NK-92 treated with Interleukin-12 subunit alpha and Interleukin-12 subunit beta, amount 100 ng/mL, for 24 hours (cell line): Measurements from ENCODE around the gene HAGHL.

Experiments
- DNase-seq: peaks from one replicate; lab custom pipeline; 2025; lab: John Stamatoyannopoulos, UW

HAGHL gene

DNA sequence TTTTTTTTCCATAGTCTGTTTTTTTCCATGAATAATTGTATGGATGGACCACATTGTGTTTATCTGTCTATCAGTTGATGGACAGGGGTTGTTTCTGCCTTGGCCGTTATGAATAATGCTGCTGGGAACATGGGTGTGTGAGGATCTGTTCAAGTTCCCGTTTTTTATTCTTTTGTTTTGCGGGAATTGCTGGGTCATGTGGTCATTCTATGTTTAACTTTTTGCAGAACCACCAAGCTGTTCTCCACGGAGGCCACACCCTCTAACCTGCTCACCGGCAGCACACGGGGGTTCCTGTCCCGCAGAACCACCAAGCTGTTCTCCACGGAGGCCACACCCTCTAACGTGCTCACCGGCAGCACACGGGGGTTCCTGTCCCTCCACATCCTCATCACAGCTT is 27.8 kb downstream of the HAGHL start:
- no peak for DNase-seq

DNA sequence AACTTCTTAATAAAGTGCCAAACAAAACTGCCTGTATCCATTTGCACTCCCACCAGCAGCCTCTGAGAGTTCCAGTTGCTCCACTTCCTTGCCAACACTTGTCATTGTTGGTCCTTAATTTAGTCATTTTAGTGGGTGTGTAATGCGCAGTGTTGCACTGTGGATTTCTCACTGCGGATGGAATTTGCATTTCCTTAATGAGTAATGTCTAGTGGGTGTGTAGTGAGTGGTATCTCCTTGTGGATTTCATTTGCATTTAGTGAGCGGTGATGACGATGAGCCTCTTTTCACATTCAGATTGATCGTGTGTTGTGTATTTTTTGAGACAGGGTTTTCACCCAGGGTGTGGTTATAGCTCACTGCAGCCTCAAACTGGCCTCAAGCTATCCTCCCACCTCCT is 29.5 kb downstream of the HAGHL start:
- DNase-seq, result no peak

DNA sequence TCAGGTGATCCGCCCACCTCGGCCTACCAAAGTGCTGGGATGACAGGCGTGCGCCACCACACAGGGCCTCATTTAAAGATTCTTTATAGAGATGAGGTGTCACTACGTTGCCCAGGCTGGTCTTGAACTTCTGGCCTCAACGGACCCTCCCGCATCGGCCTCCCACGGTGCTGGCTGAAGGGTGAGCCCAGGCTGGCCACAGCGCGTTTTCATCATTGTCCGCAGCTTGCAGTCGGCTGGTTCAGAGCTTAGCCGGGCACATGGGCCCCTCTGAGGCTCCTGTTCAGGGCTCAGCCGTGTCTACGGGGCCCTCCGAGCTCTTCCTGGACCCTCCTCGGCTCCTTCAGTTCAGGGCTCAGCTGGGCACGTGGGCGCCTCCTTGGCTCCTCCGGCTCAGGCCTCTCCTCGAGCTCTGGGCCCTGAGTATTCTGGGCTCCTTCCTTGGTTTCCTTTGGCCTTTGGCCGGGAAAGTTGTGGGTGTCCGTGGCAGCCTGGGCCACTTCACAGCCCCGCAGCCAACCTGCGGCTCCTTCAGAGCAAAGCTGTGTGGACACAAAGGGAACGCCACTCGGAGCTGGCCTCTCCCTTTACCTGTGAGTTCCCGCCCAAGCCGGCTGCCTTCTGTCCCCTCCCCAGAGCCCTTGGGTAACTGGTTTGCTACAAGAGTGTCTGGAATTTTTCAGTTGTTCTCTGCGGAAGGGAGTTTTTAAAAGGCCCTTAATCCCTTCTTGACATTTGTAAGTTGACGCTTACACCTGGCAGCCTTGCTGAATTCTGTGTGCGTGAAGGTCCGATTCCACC is 32.4 kb downstream of the HAGHL start:
- no peak for DNase-seq

GRCh38 chr16:760065-760464 is 33.2 kb downstream of the HAGHL start:
- no peak for DNase-seq

- DNase-seq, result no peak
Observed at GRCh38 chr16:760545-761343, 33.8 kb downstream of the HAGHL start, which contains the start of gene MSLN. Gene MSLN, plus strand, starts transcription at chr16:760734. Its CDS starts 1,947 bp downstream, at chr16:762681.

GRCh38 chr16:761625-762513 is 35.0 kb downstream of the HAGHL start:
- DNase-seq, result no peak

DNA sequence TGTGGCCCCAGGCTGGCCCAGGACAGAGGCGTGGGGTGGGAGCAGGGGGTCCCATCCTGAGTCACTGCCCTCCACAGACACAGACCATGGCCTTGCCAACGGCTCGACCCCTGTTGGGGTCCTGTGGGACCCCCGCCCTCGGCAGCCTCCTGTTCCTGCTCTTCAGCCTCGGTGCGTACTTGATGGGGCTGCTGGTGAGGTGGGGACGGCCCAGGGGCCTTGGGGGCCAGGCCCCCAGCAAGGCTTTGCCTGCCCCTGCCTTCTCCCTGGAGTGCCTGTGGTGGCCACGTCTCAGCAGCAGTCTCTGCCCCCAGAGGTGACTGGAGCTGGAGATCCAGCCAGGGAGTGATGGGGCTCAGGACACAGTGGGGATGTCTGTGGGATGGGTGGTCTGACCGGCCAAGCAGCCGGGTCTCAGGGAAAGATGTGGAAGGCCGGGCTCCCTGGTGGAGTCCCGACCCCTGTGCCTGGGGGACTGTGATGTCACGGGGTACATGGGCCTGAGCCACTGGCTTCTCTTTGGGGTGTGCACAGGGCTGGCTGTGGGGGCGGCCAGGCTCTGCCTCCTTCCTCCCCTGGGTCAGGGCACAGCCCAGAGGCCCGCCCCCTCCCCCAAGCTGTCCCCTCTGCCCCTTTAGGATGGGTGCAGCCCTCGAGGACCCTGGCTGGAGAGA is 35.8 kb downstream of the HAGHL start:
- no peak for DNase-seq

DNA sequence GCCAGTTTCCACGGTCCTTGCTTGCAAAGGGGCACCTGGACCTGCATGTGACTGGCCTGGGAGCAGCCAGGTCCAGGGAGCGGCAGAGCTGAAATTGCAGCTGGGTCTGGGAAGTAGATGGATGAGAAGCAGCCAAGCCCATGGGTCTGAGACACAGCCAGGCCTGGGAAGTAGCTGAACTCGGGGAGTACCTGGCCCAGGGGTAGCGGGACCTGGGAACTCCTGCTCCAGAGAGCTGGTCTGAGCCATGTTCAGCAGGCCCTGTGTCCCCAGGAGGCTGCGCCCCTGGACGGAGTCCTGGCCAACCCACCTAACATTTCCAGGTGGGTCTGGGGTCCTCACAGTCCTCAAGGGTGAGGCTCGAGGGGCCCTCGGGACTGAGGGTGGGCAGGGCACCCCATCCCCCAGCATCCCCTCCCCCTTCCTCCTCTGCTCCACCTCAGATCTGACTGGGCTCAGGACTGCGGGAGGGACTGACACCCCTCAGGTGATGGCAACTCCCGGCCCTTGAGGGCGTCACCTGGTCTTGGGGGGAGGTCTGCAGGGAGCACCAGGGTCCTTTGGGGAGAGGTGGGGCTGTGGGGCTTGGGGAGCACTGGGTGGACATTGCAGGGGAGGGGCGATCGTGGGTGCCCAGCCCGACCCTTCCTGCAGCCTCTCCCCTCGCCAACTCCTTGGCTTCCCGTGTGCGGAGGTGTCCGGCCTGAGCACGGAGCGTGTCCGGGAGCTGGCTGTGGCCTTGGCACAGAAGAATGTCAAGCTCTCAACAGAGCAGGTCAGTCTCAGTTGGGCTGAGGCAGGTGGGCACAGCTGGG is 36.7 kb downstream of the HAGHL start:
- DNase-seq, result no peak

DNA sequence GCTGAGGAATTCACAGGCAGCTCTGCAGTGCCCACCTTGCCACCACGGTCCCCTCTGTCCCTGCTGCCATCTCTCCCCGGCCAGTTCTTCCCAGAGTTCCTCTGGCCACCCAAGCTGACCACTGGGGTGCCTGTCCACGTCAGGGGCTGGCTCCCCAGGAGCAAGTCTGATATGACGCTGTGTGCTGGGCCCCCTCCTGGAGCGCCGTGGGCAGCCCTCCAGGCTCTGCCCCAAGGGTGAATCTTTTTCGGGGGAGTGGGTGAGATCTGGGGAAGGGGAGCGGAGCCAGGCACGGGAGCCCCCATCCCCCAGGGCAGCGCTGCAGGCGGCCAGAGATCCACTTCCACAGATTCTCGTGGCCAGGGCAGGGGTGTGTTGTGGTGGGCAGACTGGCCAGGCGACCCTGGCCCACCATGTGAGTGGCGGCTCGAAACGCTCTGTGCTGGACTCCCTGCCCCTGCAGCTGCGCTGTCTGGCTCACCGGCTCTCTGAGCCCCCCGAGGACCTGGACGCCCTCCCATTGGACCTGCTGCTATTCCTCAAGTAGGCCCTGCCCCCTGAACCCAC is 37.4 kb downstream of the HAGHL start:
- no peak for DNase-seq

DNA sequence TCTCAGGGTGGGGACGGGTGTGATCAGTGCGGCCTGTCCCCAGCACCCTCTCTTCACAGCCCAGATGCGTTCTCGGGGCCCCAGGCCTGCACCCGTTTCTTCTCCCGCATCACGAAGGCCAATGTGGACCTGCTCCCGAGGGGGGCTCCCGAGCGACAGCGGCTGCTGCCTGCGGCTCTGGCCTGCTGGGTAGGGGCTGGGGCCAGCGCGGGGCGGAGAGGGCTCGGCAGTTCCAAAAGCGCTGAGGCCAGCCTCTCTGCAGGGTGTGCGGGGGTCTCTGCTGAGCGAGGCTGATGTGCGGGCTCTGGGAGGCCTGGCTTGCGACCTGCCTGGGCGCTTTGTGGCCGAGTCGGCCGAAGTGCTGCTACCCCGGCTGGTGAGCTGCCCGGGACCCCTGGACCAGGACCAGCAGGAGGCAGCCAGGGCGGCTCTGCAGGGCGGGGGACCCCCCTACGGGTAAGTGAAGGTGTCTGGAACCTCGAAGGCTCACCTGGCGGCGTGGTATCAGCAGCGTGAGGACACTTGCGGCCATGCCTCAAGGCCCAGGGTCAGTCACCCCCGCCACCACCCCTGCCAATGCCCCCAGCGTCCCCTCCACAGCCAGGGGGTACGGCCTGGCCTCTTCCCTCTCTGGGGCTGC is 38.1 kb downstream of the HAGHL start:
- DNase-seq, result no peak

- DNase-seq, result no peak
Observed at GRCh38 chr16:765488-765865, 38.6 kb downstream of the HAGHL start.

GRCh38 chr16:766008-766819 is 39.3 kb downstream of the HAGHL start:
- DNase-seq, result no peak

DNA sequence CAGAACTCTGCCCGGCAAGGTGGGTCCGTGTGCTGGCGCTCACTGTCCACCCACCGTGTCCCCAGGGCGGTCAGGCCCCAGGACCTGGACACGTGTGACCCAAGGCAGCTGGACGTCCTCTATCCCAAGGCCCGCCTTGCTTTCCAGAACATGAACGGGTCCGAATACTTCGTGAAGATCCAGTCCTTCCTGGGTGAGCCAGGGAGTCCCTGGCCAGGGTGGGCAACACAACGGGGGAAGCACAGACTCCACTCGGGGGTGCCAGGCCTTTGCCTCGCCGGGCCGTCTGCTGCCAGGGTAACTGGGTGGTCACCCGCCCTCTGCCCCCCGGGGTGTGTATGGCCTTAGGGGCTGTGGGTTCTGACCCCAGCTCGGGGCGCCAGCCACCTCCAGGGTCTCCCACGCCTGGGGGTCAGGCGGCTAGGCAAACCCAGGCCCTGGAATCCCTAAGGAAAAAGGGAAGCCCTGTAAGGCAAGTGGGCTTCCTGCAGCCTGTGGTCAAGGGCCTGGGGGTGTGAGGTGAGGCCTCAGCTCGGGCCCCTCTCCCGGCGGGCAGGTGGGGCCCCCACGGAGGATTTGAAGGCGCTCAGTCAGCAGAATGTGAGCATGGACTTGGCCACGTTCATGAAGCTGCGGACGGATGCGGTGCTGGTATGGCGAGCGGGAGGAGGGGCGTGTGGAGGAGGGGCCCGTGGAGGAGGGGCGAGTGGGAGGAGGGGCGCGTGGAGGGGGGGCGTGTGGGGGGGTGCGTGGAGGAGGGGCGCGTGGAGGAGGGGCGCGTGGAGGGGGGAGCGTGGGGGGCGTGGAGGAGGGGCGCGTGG is 40.1 kb downstream of the HAGHL start:
- no peak for DNase-seq

DNA sequence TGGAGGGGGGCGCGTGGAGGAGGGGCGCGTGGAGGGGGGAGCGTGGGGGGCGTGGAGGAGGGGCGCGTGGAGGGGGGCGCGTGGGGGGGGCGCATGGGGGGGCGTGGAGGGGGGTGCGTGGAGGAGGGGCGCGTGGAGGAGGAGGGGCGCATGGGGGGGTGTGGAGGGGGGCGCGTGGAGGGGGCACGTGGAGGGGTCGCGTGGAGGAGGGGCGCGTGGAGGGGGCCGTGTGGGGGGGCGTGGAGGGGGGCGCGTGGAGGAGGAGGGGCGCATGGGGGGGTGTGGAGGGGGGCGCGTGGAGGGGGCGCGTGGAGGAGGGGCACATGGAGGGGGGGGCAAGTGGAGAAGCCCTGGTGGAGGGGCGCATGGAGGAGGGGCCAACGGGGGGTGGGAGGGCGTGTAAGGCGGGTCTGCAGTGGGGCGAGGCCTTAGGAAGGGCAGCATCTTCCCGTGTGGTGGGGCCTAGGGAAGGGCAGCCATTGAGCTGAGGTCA is 40.9 kb downstream of the HAGHL start:
- no peak for DNase-seq

- DNase-seq, result no peak
Observed at GRCh38 chr16:768428-768827, 41.5 kb downstream of the HAGHL start.

- DNase-seq, result no peak
Observed at GRCh38 chr16:769184-769784, 42.4 kb downstream of the HAGHL start.

DNA sequence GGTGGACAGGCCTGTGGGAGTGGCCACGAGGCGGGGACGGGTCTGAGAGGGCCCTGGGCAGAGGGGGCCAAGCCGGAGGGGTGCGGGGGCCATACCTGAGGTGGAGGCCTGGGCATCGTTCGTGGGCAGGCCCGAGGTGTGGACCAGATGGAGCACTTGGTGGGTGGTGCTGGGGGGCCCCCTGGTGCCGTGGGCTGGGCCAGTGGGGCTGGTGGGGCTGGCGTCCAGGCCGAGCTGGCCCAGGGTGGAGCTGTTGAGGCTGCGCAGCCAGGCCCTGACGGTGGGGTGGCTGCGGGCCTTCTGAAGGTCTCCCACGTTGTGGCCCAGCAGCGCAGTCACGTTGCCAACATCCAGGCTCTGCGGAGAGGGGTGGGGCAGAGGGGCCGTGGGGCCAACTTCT is 43.0 kb downstream of the HAGHL start:
- no peak for DNase-seq

- DNase-seq, result no peak
Observed at GRCh38 chr16:770411-770810, 43.5 kb downstream of the HAGHL start.
